ENCODE data around the gene SPATA17.

DNA sequence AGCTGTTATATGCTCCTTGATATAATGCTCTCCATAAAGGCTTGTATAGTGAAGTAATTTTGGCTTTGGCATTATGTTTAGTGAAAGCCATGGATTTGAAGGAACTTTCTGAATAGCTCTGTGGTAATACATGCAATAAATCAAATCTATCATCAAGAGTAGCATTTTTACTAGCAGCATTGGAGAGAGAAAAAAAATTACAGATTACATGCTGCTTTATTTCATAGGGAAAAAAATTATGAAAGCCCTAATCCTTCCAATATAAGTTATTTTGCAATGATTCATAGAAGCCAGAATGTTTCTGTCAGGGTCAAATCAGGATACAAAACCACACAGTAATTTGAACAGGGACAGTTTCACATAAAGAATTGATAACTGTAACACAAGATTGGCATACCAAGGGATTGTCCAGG lies 250.0 kb downstream of the SPATA17 start:
- no peak; the same call in 1 of the 2 replicates for TF ChIP-seq RARB (CRISPR knock-in tag; IDR thresholded peaks at IDR 0.05)
- no peak for TF ChIP-seq ZFP3 (CRISPR knock-in tag; IDR thresholded peaks at IDR 0.05)
- TF ChIP-seq OSR1 (CRISPR knock-in tag; IDR thresholded peaks at IDR 0.05), result no peak
- TF ChIP-seq, protein P1, sequence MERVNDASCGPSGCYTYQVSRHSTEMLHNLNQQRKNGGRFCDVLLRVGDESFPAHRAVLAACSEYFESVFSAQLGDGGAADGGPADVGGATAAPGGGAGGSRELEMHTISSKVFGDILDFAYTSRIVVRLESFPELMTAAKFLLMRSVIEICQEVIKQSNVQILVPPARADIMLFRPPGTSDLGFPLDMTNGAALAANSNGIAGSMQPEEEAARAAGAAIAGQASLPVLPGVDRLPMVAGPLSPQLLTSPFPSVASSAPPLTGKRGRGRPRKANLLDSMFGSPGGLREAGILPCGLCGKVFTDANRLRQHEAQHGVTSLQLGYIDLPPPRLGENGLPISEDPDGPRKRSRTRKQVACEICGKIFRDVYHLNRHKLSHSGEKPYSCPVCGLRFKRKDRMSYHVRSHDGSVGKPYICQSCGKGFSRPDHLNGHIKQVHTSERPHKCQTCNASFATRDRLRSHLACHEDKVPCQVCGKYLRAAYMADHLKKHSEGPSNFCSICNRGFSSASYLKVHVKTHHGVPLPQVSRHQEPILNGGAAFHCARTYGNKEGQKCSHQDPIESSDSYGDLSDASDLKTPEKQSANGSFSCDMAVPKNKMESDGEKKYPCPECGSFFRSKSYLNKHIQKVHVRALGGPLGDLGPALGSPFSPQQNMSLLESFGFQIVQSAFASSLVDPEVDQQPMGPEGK (CRISPR knock-in tag; IDR thresholded peaks at IDR 0.05; ENCODE audit: borderline replicate concordance), result no peak
- TF ChIP-seq SNAI2 (CRISPR knock-in tag; IDR thresholded peaks at IDR 0.05), result no peak
- no peak for TF ChIP-seq GLIS3 (CRISPR knock-in tag; IDR thresholded peaks at IDR 0.05)
- no peak for TF ChIP-seq ZC3H10 (CRISPR knock-in tag; IDR thresholded peaks at IDR 0.05)
- no peak for TF ChIP-seq BACH2 (CRISPR knock-in tag; IDR thresholded peaks at IDR 0.05; ENCODE audit: borderline replicate concordance)
- TF ChIP-seq, protein P2, sequence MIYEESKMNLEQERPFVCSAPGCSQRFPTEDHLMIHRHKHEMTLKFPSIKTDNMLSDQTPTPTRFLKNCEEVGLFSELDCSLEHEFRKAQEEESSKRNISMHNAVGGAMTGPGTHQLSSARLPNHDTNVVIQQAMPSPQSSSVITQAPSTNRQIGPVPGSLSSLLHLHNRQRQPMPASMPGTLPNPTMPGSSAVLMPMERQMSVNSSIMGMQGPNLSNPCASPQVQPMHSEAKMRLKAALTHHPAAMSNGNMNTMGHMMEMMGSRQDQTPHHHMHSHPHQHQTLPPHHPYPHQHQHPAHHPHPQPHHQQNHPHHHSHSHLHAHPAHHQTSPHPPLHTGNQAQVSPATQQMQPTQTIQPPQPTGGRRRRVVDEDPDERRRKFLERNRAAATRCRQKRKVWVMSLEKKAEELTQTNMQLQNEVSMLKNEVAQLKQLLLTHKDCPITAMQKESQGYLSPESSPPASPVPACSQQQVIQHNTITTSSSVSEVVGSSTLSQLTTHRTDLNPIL (CRISPR knock-in tag; IDR thresholded peaks at IDR 0.05; ENCODE audit: low read depth), result no peak

Measured in SK-N-SH treated with all-trans-retinoic acid at 6 μM for 48 hours (cell line).